ENCODE measurements around the gene HDLBP. TPM values are rescaled to one million over a fixed set of nuclear protein-coding genes. Genes with fewer than 3 reads are reported as not detected.
A peak's percentile ranks its signal among the peaks of the same experiment; 100 is the strongest.

Gene HDLBP
- total RNA-seq, 4 donors from 2014 or later, result 303 to 490 (median 435) TPM

DNA sequence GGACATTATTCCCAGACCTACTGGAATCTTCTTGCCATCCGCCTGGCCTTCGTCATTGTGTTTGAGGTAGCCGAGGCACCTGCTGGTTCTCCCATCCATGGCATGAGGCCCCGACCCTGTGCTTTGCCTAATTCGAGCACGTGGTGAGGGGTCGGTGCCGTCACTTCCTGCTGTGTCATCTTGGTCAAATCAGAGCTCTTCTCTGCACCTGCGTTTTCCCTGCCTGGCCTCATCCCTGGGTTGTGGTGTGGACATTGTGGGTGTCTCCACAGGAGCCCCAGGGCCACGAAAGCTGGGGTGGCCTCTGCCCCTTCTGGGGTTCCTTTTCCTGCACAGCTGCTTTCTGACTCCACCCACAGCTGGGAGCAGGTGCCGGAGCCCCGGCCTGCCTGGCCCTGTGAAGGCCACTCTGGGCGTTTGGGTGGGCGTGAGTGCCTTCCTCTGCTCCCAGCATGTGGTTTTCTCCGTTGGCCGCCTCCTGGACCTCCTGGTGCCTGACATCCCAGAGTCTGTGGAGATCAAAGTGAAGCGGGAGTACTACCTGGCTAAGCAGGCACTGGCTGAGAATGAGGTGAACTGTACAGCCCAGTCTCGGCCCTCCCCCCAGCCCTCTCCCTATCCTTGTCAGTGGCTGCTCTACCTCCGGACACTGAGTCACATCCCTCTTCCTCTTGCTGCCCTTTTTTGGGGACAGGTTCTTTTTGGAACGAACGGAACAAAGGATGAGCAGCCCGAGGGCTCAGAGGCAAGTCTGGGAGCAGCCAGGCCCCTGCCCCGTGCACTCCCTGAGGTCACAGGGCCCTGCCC is 92.1 kb downstream of the HDLBP start:
- DNase-seq, result no peak
- intact Hi-C loops (cut with DNase I), result no loop called here
- 68 to 70% methylated on average over 22 to 23 of the region's 23 CpGs for WGBS, 2 donors

GRCh38 chr2:241219856-241220356 is 95.6 kb downstream of the HDLBP start:
- H3K4me1 ChIP-seq, result peaks cover 8 to 9% of the 10 kb centered on the region in 2 donors
- no peak overlapping the region for H3K27ac ChIP-seq
- TF ChIP-seq POLR2A (IDR thresholded peaks at IDR 0.05), result no peak
- TF ChIP-seq, protein P1, sequence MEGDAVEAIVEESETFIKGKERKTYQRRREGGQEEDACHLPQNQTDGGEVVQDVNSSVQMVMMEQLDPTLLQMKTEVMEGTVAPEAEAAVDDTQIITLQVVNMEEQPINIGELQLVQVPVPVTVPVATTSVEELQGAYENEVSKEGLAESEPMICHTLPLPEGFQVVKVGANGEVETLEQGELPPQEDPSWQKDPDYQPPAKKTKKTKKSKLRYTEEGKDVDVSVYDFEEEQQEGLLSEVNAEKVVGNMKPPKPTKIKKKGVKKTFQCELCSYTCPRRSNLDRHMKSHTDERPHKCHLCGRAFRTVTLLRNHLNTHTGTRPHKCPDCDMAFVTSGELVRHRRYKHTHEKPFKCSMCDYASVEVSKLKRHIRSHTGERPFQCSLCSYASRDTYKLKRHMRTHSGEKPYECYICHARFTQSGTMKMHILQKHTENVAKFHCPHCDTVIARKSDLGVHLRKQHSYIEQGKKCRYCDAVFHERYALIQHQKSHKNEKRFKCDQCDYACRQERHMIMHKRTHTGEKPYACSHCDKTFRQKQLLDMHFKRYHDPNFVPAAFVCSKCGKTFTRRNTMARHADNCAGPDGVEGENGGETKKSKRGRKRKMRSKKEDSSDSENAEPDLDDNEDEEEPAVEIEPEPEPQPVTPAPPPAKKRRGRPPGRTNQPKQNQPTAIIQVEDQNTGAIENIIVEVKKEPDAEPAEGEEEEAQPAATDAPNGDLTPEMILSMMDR (IDR thresholded peaks at IDR 0.05), result no peak
- no peak for DNase-seq
- intact Hi-C loops (cut with DNase I), result no loop called here
- 95 to 96% methylated on average over 6 of the region's 6 CpGs for WGBS, 2 donors
- no peaks in the 10 kb centered on the region for H3K27me3 ChIP-seq
- no peak overlapping the region for H3K4me3 ChIP-seq (replicated peaks in 1 of 3)
- H3K9me3 ChIP-seq, result no peaks in the 10 kb centered on the region
- H3K36me3 ChIP-seq, result no peaks in the 10 kb centered on the region

More for the DNA sequence above, 92.1 kb downstream of the HDLBP start:
- Histone ChIP-seq H3K27me3 (no peaks in the 10 kb centered on the region), H3K4me3 (replicated peaks in 1 of 3) (no peak overlapping the region), H3K9me3 (no peaks in the 10 kb centered on the region), H3K36me3 (peaks cover 20 to 22% of the 10 kb centered on the region in 2 donors), H3K4me1 (peaks cover 8% of the 10 kb centered on the region in 2 donors), H3K27ac (no peak overlapping the region)
- no peak for TF ChIP-seq POLR2A (IDR thresholded peaks at IDR 0.05)
- TF ChIP-seq, protein P1 (IDR thresholded peaks at IDR 0.05), result no peak

- WGBS, 2 donors, result 62 to 66% methylated on average over 4 of the region's 4 CpGs
- H3K4me1 ChIP-seq, result peaks cover 8 to 9% of the 10 kb centered on the region in 2 donors
- H3K9me3 ChIP-seq, result no peaks in the 10 kb centered on the region
- no peak for DNase-seq
- no peaks in the 10 kb centered on the region for H3K36me3 ChIP-seq
- TF ChIP-seq POLR2A (IDR thresholded peaks at IDR 0.05), result no peak
- TF ChIP-seq, protein P1 (IDR thresholded peaks at IDR 0.05), result no peak
- H3K4me3 ChIP-seq (replicated peaks in 1 of 3), result no peak overlapping the region
- no peak overlapping the region for H3K27ac ChIP-seq
- intact Hi-C loops (cut with DNase I), result no loop called here
- H3K27me3 ChIP-seq, result no peaks in the 10 kb centered on the region
Measured at GRCh38 chr2:241219030-241219382, 96.5 kb downstream of the HDLBP start.

GRCh38 chr2:241218131-241219029 is 97.1 kb downstream of the HDLBP start:
- intact Hi-C loops (cut with DNase I), result no loop called here
- no peaks in the 10 kb centered on the region for H3K9me3 ChIP-seq
- no peaks in the 10 kb centered on the region for H3K27me3 ChIP-seq
- peak overlapping the region in 2 of 3 donors; percentile 18 to 80 for H3K4me3 ChIP-seq (replicated peaks in 1 of 3)
- H3K27ac ChIP-seq, result peak overlapping the region in 1 of 3 donors; percentile 74
- 2 to 3% methylated on average over 24 to 29 of the region's 83 CpGs for WGBS, 2 donors
- no peaks in the 10 kb centered on the region for H3K36me3 ChIP-seq
- TF ChIP-seq POLR2A (IDR thresholded peaks at IDR 0.05), result no peak
- TF ChIP-seq, protein P1 (IDR thresholded peaks at IDR 0.05), result peak in 2 of 6 experiments; percentile 15 to 32
- H3K4me1 ChIP-seq, result peaks cover 8 to 9% of the 10 kb centered on the region in 2 donors
- DNase-seq, result peak; percentile 53 to 55
